ENCODE results near the gene SLC30A7. TPM values are rescaled to one million over a fixed set of nuclear protein-coding genes. Genes with fewer than 3 reads are reported as not detected.
"Not testable (repeated sequence)": the region's sequence is repeated elsewhere in the genome, so short reads cannot be mapped to it uniquely, and the experiment has no call there.

SLC30A7 gene
- total RNA-seq, 1 experiment from 2014 or later: 41.3 TPM

GRCh38 chr1:100936194-100936967 is 40.5 kb downstream of the SLC30A7 start:
- no peak for DNase-seq (ENCODE audit: low spot score)

- no peak for DNase-seq (ENCODE audit: low spot score)
Measured at GRCh38 chr1:100941098-100941527, 45.2 kb downstream of the SLC30A7 start.

DNA sequence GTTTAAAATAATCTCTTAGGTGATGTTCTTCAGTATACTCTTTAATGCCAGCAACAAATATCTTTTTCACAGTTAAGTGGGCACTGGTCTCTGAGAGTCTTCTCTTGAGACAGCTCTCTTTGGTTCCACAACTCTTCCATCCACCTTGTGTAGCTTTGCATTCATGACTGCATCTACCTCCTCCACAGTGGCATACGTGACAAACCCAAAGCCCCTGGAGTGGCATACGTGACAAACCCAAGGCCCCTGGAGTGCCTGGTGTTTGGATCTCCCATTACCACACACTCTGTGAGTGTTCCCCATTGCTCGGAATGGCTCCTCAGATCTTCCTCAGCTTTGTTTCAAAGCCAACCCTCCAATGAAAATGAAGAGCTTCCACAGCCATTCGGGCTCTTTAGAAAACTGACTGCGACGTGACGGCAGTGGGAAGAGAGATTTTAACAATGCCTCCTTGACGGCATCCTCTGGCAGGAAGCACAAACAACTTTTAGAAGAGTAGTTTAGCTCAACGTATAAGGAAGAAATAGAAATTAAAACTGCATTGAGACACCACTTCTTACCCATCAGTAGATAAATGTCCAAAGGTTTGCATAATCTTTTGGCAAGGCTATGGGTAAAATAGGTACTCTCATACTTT is 45.8 kb downstream of the SLC30A7 start:
- no peak for DNase-seq (ENCODE audit: low spot score)

DNA sequence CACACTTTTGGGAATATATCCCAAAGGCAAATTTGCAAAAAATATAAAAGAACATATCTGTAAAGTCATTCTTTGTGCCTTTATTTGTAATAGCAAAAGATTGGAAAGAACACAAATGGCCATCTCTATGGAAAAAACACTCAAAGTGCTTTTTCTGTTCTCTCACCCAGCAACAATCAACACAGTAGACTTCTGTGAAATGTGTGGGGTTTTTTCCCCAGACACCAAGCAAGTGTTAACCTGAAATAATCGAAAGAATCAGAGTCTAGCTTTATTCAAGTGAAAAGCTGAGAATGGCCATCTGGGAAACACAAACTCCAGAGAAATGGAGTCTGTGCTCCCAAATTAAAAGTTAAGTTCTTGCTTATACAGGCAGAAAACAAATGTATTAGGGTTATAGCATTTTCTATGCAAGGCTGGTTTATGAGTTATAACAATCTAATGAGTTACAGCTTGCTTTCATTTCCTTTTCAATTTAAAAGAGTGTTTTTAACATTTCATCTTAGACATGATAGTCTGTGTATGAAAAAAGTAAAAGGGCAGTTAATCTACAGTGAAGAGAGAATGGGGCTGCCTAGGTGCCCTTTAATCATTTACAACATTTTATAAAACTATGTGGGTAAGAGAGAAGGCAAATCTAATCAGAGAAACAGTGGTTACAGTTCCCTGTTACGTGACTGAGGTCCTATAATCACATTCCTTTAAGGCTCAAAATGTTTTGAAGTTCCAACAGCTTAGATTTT is 46.6 kb downstream of the SLC30A7 start:
- no peak for DNase-seq (ENCODE audit: low spot score)

DNA sequence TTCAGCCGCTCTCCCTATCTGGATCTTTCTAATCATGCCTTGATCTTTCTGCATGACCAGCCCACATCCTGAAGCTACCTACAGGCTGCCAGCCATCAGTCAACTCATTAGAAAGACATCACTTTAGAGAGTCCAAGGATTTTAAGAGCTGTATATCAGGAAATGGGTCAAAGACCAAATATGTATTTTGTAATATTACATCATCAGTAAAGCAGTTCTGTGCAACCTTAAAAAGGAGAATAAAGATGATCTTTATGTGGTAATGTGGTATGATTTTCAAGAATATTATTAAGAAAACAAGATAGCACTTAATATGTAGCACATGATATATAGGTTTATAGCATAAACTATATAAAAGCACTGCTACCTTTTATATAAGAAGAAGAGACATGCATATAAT is 47.6 kb downstream of the SLC30A7 start:
- no peak for DNase-seq (ENCODE audit: low spot score)

DNA sequence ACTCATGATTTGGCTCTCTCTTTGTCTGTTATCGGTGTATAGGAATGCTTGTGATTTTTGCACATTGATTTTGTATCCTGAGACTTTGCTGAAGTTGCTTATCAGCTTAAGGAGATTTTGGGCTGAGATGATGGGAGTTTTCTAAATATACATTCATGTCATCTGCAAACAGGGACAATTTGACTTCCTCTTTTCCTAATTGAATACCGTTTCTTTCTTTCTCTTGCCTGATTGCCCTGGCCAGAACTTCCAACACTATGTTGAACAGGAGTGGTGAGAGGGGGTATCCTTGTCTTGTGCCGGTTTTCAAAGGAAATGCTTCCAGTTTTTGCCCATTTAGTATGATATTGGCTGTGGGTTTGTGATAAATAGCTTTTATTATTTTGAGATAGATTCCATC is 50.2 kb downstream of the SLC30A7 start:
- not testable (repeated sequence) for DNase-seq (ENCODE audit: low spot score)

GRCh38 chr1:100947816-100948215 is 51.9 kb downstream of the SLC30A7 start:
- not testable (repeated sequence) for DNase-seq (ENCODE audit: low spot score)

DNA sequence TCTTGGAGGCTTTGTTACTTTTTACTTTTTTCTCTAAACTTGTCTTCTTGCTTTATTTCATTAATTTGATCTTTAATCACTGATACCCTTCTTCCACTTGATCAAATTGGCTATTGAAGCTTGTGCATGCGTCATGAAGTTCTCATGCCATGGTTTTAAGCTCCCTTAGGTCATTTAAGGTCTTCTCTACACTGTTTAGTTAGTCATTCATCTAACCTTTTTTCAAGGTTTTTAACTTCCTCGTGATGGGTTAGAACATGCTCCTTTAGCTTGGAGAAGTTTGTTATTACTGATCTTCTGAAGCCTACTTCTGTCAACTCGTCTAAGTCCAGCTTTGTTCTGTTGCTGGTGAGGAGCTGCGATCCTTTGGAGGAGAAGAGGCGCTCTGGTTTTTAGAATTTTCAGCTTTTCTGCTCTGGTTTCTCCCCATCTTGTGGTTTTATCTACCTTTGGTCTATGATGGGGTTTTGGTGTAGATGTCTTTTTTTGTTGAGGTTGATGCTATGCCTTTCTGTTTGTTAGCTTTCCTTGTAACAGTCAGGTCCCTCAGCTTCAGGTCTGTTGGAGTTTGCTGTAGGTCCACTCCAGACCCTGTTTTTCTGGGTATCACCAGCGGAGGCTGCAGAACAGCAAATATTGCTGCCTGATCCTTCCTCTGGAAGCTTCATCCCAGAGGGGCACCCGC is 53.0 kb downstream of the SLC30A7 start:
- DNase-seq (ENCODE audit: low spot score): not testable (repeated sequence)

DNA sequence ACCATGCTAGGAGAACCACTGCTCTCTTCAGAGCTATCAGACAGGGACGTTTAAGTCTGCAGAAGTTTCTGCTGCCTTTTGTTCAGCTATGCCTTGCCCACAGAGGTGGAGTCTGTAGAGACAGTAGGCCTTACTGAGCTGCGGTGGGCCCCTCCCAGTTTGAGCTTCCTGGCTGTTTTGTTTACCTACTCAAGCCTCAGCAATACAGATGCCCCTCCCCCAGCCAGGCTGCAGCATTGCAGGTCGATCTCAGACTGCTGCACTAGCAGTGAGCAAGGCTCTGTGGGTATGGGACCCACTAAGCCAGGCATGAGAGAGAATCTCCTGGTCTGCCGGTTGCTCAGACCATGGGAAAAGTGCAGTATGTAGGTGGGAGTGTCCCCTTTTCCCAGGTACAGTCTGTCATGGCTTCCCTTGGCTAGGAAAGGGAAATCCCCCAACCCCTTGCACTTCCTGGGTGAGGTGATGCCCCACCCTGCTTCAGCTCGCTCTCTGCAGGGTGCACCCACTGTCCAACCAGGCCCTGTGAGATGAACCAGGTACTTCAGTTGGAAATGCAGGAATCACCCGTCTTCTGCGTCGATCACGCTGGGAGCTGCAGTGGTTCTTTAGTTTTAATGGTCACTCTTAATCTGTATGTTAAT is 53.7 kb downstream of the SLC30A7 start:
- peak; percentile 71 for DNase-seq (ENCODE audit: low spot score)

DNA sequence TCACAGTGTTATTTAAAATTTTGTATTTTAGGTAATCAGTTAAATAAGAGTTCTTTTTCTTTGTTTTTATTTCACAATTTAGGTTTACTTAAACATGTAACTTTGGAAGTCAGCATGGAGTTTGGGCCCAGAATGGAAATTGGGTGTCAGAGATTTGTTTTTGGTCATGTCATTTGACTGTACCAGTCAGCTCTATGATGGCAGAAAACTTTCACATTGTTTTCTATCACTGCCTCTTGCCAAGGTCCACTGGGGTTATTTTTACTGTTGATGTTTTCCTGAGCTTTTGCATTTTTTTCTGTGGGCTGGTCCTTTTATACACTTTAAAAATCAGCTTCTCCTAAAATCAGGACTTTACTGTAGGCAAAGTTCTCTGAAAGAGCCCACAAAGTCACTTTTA is 54.4 kb downstream of the SLC30A7 start:
- DNase-seq (ENCODE audit: low spot score): no peak

DNA sequence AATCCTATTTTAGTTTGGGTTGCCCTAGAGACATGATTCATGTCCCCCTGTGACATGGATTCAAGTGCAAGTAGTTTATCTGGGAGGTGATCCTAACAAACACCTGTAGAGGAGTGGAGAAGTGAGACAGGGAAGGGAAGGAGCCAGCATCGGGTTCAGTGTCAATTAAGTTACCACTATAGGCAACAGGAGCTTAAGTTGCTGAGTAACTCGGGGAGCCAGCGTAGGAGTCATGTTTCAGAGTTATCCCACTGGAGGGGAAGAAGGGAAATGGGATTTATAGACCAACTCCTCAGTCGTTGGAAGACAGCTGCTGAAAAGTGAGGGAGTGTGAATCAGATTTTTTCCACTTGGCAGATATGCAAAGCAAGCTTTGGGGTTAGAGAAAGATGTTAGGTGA is 54.9 kb downstream of the SLC30A7 start:
- DNase-seq (ENCODE audit: low spot score): peak; percentile 13

DNA sequence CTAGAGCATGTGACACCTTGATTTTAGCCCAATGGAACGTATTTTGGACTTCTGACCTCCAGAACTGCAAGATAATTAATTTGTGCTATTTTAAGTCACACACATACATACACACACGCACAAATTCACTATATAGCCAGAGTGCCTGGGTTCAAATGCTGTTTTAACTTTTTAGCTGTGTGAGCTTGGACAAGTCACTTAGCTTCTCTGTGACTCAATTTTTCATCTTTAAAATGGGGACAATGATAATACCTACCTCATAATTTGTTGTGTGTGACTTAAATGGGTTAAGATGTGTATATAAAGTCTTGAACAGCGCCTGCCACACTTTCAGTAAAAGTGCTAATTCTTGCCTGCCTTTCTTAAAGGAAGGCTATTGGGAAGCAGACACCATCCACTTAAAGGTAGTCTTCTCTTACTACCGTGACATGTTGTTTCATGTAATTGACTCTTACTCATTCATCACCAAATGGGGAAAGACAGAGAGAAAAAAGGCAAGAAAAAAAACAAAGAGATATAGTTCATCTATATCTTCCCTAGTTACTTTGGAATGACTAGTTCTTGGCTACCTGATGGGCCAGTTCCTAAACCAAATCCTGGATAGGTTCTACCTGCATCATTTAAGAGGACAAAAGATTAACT is 56.3 kb downstream of the SLC30A7 start:
- no peak for DNase-seq (ENCODE audit: low spot score)

- not testable (repeated sequence) for DNase-seq (ENCODE audit: low spot score)
Measured at GRCh38 chr1:100952970-100953369, 57.1 kb downstream of the SLC30A7 start.

GRCh38 chr1:100953960-100954730 is 58.3 kb downstream of the SLC30A7 start:
- DNase-seq (ENCODE audit: low spot score): no peak

GRCh38 chr1:100955322-100955721 is 59.4 kb downstream of the SLC30A7 start:
- peak; percentile 81 for DNase-seq (ENCODE audit: low spot score)

- DNase-seq (ENCODE audit: low spot score): no peak
Measured at GRCh38 chr1:100959502-100960060, 63.7 kb downstream of the SLC30A7 start.

- no peak for DNase-seq (ENCODE audit: low spot score)
Measured at GRCh38 chr1:100960098-100960497, 64.2 kb downstream of the SLC30A7 start.

- DNase-seq (ENCODE audit: low spot score): no peak
Measured at GRCh38 chr1:100968621-100969020, 72.7 kb downstream of the SLC30A7 start.

DNA sequence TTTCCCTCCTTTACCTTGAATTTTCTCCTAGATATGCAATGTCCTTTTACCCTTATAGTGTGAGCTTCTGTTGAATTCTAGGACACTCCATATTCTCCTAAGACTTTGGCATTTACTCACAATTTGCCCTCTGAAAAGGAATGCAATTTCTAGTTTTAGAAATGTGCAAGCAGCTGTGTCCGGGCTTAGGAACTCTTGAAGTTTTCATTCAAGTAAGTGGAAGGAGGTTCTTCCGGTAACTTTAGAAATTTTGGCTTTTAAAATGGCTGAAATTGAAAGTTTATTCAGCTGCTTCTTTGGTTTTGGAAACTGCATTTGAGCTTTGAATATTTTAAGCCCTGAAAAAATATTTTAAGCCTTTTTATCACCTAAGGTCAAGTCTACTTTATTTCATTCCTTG is 73.4 kb downstream of the SLC30A7 start:
- DNase-seq (ENCODE audit: low spot score): no peak

- no peak for DNase-seq (ENCODE audit: low spot score)
Measured at GRCh38 chr1:100971021-100971420, 75.1 kb downstream of the SLC30A7 start.
